HG02798 (cell line): ENCODE data around the gene ZNF641.
"Not testable (repeated sequence)": the region's sequence is repeated elsewhere in the genome, so short reads cannot be mapped to it uniquely, and the experiment has no call there.

Experiments
- ATAC-seq: cut with Tn5 transposase; IDR thresholded peaks from one replicate; pipeline ENCODE4 v1.9.1; 2021; ENCODE audit warnings: mild to moderate bottlenecking; ENCODE audit not compliant: unreplicated experiment, poor library complexity

ZNF641 gene

DNA sequence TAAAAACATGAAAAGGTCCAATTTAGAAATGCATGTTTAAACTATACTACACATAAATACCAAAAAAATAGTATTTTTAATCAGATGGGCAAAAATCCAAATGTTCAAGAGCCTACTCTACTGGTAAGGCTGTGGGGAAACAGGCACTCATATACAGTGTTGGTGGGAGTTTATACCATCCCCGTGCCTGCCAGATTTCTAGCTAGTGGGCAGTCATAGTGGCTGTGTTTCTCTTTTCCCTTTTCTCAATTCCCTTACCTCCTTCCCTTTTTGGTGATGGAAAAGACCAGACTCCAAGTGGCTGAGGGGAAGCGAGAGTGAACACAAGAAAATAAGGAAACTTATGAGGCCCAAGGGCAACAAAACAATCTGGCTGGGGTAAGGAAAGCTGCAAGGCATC lies 14.7 kb downstream of the ZNF641 start:
- no peak for ATAC-seq

DNA sequence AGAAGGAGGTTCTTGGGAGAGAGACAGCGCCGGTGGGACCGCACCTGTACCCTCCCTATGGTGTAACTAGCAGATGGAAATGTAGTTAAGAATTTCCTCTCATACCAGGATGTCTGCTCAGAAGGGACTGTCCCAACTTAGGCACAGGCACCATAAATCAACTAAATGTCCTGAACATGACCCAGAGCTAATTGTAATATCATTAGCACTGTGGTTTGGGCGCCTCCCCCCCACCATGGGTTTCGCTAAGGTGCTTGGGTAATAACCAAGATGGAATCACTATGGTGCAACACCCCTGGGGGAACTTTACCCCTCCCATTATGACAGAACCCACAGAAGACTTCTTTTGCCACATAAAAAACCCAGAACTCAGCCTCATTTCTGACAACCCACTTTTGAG lies 15.9 kb downstream of the ZNF641 start:
- no peak for ATAC-seq

DNA sequence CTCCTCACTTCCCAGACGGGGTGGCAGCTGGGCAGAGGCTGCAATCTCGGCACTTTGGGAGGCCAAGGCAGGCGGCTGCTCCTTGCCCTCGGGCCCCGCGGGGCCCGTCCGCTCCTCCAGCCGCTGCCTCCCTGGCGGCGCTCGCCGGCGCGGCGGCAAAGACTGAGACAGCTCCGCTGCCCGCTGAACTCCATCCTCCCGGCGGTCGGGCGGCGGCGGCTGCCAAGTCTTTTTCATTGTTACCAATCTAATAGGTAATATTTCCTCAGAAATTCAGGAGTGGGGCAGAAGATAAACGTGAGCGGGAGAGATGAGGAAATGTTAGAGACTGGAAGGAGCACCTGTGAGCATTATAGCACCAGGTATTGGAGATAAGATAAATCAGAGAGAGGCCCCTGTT lies 17.0 kb downstream of the ZNF641 start:
- not testable (repeated sequence) for ATAC-seq

DNA sequence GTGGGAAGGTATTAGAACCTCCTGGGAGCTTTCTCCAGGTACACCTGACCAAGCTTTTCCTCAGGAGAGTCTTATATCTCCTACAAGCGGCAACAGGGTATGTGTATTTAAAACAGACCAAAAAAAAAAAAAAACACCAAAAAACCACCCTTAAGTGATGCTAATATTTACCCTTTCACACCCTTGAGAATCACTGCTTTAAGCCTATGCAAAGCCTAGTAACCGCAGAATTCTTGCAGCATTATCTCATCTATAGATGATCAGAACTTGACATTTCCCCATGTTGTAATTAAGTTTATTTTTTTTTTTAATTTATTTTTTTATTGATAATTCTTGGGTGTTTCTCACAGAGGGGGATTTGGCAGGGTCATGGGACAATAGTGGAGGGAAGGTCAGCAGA lies 19.3 kb downstream of the ZNF641 start:
- no peak for ATAC-seq

DNA sequence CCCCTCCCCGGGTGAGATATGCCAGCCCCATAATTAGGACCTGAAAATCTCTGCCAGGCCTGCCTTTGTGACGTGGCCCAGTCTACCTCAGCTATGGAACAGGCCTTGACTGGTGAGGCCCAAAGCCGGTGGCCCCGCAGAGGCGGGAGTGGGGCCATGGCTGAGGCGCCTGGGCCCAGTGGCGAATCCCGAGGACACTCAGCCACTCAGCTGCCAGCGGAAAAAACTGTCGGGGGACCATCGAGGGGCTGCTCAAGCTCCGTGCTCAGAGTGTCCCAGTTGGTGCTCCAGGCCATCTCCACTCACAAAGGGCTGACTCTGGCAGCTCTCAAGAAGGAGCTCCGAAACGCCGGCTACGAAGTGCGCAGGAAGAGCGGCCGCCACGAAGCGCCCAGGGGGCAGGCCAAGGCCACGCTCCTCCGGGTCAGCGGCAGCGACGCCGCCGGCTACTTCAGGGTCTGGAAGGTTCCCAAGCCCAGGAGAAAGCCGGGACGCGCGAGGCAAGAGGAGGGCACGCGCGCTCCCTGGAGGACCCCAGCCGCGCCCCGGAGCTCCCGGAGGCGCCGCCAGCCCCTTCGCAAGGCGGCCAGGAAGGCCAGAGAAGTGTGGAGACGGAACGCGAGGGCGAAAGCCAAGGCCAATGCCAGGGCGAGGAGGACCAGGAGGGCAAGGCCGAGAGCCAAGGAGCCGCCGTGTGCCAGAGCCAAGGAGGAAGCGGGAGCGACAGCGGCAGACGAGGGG lies 21.4 kb downstream of the ZNF641 start:
- no peak for ATAC-seq

DNA sequence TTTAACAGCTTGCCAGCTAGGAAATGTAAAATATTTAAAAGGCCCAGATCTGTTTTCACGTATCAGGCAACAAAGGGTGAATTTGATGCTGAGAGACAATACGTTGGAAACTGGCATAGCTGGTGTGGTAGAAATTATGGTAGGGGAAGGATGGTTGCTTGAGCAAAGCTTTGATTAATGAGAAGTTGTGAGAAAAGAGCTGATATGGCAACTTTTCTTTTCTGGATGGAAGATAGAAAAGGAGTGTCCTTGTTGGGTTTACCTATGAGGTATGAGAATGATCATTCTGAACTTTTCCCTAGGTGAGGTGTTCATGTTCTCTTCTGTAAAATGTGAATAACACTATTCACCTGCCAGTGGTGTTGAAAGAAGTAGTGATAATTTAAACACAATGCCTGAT lies 34.2 kb downstream of the ZNF641 start:
- ATAC-seq: no peak

DNA sequence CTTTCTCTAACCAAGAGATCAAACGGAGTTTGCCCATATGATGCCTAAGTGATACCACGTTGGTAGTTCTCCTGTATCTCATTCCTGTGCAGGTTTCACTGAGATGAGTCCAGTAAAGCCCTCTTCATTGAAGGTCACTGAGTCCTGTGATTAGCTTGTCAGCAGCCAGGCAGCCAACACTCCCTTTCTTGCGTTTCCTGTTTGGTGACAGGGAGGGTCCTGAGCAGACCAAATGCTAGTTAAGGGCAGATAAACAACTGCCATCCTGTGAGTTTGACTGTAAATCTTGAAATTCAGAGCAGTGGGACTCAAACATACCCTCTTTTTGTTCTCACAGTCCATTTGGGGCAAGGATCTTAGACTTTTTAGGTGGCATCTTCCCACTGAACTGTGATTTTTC lies 39.4 kb downstream of the ZNF641 start:
- no peak for ATAC-seq

DNA sequence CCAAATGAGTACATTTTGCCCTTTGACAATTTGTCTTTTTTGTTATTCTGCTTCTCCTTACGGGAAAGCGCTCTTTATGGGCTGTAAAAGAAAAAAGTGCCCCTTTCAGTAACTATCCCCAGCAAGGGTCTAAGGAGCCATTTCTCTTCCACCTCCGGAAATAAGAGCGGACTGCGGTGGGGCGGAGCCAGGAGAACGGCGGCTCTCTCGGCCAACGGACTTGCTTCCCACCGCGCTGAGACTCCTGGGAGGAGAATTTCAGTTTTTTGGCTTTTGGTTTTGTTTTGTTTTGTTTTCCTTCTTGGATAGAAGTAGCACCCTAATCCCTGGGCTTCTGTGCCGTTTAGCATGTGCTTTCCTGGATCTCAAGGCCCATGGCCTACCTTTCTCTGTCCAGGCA lies 43.5 kb downstream of the ZNF641 start:
- ATAC-seq: no peak

DNA sequence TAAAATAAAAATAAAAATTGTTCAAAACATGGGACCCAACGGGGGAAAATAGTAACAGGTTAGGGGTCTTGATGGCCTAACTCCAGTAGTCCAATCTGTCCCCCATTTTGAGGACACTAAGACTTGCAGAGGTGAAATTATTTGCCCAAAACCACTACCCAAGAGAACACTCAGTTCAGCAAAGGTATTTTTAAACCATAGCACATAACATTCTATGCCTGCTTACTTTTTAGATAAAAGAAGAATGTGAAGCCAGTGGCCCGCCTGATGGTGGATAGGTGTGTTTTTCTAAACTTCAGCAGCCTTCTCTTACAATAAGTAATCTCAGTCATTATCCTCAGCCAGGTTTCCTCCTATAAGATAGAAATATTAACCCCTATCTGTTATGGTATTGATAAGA lies 45.5 kb downstream of the ZNF641 start:
- no peak for ATAC-seq

DNA sequence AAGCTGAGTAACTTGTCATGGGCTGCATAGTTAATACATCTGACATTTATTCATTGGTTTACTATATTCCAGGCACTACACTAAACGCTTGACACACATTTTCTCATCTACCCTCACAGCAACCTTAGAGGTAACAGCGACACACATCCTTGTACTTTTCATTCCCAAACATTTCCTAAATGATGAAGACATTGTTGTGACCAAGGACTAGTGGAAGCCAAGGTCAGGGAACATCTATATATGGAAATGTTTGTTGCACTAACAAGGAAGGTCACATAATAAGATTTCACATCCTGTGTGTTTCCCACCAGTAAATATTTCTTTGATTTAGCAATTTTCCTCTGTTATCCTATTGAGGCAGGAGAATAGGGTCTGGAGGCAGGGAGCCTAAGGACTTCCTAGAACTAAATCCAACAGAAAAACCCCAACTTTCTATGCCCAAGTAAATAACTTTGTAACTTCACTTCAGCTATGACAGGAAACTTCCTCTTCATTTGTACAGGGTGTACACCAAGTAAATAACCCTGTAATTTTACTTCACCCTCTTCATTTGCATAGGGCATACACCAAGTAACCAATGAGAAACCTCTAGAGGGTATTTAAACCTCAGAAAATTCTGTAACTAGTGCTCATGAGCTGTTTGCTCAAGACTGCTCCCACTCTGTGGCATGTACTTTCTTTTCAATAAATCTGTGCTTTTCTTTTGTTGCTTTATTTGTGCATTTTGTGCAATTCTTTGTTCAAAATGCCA lies 48.4 kb downstream of the ZNF641 start:
- no peak for ATAC-seq

DNA sequence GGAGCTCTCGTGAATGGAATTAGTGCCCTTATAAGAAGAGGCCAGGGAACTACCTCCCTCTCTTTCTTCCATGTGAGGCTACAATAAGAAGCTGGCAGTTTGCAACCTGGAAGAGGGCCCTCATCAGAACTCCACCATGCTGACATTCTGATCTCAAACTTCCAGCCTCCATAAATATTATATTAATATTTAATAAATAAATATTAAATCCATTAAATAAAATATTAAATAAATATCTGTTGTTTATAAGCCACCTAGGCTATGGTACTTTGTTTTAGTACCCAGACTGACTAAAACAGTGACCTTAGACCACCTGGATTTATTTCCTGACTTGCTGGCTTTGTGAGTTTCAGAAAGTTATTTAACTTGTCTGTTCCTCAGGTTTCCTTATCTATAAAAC lies 49.9 kb downstream of the ZNF641 start:
- no peak for ATAC-seq

DNA sequence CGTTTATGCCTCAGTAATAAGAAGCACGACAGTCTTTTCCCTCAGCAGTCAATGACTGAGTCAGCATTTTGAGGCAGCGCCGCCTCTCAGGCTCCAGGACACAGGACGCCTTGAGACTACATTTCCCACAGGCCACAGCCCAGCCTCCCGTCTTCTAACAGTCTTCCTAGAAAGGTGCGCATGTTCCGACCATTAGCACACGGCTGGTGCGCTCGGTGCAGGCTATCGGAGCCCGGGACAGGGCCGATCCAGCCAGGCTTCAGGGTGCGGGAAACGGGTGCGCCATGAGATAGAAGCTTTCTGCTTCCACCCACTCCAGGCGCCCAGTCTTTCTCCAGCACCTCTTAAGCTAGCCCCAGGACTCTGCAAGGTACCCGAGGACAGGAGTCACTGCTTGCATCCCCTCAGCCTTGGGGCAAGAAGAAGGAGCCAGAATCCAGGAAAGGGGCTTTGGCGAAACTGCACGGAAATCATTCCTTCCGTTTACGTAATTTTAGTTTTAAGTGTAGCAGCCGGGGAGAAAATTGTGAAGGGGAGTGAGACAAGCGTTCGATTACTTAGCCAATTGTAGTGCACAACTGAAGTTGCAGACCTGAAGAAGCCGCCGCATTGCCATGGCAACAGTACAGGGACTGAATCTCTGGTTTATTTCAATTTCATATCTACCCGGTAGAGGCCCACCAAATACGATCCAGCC lies 54.0 kb downstream of the ZNF641 start:
- peak; percentile 58 for ATAC-seq

DNA sequence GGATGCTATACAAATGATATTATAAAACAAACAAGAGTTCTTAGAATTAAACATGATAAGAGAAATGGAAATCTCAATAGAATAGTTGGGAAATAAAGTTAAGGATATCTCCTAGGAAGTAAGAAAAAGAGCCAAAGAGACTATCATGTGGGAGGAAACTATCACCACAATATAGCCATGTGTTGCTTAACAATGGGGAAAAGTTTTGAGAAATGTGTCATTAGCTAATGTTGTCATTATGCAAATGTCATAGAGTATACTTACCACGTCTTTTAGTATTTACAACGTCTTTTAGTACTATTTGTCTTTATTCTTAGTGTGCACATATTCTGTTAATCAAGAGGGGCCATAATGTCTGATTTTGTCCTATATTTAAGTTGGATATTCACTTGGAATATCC lies 58.7 kb downstream of the ZNF641 start:
- no peak for ATAC-seq

DNA sequence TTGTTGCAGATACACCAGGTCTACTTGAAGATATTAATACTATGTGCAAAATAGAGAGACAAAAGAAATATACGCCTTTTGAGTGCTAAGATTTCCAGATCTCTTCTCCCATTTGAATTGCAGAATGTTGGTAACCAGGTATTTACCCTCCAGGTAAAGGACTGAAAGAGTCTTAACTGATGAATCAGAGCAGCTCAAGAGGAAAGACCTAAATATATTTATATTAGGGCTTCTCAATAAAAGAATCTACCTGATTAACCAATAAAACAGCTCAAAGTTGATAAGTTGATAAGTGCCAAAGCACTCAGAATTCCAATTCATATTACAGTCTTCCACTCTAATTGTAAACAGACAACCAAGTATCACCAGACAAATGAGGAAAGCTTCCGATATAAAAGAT lies 59.2 kb downstream of the ZNF641 start:
- ATAC-seq: no peak

DNA sequence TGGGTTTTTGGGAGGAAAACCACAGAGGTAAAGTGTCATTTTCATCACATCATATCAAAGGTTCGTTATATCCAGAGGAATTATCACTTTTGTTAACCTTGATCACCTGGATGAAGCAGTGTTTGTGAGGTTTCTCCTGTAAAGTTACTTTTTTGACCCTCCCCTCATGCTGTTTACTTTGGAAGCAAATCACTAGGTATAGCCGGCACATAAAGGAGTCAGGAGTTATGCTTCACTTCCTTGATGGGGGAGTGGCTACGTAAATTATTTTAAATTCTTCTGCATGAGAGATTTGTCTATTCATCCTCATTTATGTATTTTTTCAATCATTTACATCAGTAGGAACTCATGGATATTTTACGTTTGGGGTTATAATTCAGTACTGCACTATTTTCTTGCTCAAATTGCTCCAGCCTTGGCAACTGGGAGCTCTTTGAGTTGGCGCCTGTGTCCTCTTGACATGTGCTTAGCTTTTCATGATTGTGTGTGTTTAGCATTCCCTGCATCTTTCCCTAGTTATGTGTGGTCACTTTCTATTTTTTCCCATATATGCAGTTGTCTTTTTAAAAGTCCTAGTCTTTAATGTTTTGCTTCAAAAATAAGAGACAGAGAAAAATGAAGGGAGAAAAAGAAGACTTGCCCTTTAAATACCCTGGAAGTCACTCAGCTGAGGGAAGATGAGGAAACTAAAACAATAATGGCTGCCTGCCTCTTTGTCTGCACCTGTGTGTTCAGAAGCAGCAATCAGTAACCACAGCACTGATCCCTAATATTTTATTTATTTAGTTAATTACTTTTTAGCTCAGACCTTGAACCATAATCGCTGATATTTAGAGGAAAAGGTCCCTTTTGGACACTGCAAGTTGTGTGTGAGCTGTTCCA lies 62.1 kb downstream of the ZNF641 start:
- no peak for ATAC-seq
